Breast epithelium (tissue), 3 donors: ENCODE data around the gene TSPEAR.

Experiments
- POLR2AphosphoS5 ChIP-seq, 3 donors: sonication (generic); formaldehyde crosslinking; IDR thresholded peaks; one replicate each; pipeline ENCODE4 v1.6.1; 2017; ENCODE audit warnings: antibody characterized with exemption in 3 of 3
- TF ChIP-seq, protein P1 (sequence below), 3 donors: fragments of 450-650 bp; IDR thresholded peaks; one replicate each; pipeline ENCODE4 v1.5.1; 2016 to 2017; ENCODE audit warnings: antibody characterized with exemption in 3 of 3, mild to moderate bottlenecking in 3 of 3, moderate library complexity in 3 of 3

DNA sequence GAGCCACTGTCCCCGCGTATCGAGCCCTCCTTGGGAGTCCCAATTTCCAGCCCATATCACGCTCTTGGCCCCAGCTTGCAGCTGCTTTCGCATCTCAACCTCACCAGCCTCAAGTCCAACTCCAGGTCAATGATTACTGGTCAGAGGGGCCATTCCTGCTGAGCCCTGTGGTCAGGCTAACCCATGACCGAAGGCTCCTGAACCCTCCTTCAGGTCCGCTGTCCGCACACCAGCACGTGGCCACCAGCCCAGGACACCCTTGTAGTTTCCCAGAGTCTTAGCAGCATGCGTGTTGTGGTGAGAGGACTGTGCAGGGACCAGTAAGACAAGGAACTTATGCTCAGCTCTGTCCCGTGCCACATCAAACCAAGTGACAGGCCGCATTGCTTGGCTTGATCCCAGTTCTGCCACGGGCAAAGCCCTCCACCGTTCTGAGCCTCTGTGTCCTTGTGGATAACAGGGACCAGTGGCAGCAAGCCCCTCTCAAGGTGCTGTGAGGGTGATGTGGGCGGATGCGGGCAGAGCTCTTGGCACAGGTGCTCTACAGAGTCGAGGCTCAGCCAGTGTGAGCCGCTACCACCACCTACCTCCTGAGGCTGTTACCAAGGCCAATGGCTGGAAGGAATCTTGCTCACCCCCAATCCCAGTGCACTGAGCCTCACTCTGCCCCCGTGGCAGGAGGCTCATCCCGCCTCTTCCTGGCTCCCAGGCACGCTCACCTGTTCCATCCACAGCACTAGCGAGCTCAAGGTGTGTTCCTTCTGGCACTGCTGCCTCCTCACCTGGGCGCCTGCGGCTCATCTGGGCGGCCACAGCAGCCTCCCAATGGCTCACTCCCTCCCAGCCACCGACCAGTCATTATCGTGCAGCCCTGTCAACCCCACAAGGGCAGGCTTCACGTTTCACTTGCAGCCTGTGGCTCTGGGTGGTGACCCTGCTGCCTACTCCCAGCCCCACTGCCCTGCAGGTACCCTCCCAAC lies 191.7 kb downstream of the TSPEAR start:
- no peak for TF ChIP-seq POLR2AphosphoS5 (IDR thresholded peaks at IDR 0.05)
- TF ChIP-seq, protein P1, sequence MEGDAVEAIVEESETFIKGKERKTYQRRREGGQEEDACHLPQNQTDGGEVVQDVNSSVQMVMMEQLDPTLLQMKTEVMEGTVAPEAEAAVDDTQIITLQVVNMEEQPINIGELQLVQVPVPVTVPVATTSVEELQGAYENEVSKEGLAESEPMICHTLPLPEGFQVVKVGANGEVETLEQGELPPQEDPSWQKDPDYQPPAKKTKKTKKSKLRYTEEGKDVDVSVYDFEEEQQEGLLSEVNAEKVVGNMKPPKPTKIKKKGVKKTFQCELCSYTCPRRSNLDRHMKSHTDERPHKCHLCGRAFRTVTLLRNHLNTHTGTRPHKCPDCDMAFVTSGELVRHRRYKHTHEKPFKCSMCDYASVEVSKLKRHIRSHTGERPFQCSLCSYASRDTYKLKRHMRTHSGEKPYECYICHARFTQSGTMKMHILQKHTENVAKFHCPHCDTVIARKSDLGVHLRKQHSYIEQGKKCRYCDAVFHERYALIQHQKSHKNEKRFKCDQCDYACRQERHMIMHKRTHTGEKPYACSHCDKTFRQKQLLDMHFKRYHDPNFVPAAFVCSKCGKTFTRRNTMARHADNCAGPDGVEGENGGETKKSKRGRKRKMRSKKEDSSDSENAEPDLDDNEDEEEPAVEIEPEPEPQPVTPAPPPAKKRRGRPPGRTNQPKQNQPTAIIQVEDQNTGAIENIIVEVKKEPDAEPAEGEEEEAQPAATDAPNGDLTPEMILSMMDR (IDR thresholded peaks at IDR 0.05): no peak
